Fibroblast of mammary gland (primary cell): Measurements from ENCODE around the gene NEDD4.
"Not testable (repeated sequence)": the region's sequence is repeated elsewhere in the genome, so short reads cannot be mapped to it uniquely, and the experiment has no call there.

Experiments
- DNase-seq: peaks from one replicate; pipeline ENCODE4 v3.0.0-alpha.2; 2010; ENCODE audit warnings: low read depth
- H3K4me3 ChIP-seq: 2 replicates; pipeline ENCODE4 v1.5.1; 2011; ENCODE audit warnings: low read depth, mild to moderate bottlenecking, low read length, moderate library complexity; ENCODE audit not compliant: control insufficient read depth
- CTCF ChIP-seq: conservative IDR thresholded peaks from 2 replicates; pipeline ENCODE4 v1.5.1; 2011; ENCODE audit warnings: low read depth, low read length, inconsistent platforms; ENCODE audit not compliant: control insufficient read depth, insufficient read depth

Gene NEDD4

DNA sequence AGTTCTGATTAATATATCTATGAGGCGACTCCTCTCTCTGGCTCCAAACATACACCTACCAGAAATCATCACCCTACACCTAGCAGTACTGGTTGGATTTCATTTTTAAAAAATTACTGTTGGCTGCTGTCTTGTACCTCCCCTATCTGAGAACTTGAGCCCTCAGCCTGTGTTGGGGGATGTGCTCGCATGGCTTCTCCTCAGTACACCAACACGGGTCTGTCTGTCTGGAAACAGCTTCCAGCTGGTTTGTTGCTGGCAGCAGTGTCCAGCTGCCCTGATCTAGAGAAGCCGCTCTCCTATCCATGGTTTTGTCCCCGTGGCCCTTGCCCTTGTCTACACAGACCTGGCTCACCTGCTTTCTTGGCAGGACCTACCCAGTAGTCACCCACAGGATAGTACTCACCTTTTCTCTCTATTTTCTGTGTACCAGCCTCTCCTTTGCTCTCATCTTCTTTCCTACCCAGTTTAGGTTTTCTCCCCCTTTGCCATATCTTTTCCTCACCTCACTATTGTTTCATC is 43.2 kb upstream of the NEDD4 start:
- DNase-seq: no peak
- TF ChIP-seq CTCF: no peak

DNA sequence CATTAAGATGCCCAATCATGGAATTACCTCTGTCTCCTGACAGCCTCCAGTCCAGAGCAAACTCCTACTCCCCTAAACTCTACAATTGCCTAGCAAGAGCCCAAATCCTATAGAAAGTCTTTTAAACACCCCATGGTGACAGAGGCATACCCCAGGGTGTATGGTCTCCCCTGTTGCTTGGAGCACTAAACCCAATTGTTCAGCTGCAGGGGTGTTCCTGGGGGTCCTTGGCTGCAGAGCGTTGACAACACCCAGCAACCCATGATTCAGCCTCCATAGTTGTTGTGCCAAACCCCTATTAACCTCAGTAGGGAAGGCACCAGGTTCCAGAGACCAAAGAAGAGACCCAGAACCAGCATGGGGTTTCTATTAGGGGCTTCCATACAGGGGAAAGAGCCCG is 41.8 kb upstream of the NEDD4 start:
- no peak for TF ChIP-seq CTCF
- no peak for DNase-seq
- no peak overlapping the region for H3K4me3 ChIP-seq

More for the DNA sequence above, 43.2 kb upstream of the NEDD4 start:
- no peak overlapping the region for H3K4me3 ChIP-seq

- DNase-seq: no peak
- no peak overlapping the region for H3K4me3 ChIP-seq
- TF ChIP-seq CTCF: no peak
Observed at GRCh38 chr15:56034514-56034913, 41.1 kb upstream of the NEDD4 start.

DNA sequence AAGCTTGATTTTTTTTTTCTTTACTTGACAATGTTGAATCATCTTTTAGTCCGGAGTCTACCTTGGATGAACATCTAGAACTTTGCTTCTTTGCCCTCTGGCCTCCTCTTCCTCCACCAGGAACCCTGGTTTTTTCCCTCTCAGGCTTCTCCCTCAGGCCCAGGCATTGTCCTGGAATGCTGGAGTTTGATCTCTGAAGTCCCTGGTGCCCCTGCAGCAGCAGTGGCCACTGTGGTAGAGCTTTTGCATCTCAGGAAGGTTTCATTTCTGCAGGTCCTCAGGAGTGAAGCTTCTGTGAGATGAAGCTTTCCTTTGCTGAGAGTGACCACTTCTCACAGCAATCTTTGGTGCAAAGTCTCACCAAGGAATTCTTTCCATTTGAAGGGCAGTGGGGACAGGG is 39.0 kb upstream of the NEDD4 start:
- no peak for DNase-seq
- no peak for TF ChIP-seq CTCF
- no peak overlapping the region for H3K4me3 ChIP-seq

DNA sequence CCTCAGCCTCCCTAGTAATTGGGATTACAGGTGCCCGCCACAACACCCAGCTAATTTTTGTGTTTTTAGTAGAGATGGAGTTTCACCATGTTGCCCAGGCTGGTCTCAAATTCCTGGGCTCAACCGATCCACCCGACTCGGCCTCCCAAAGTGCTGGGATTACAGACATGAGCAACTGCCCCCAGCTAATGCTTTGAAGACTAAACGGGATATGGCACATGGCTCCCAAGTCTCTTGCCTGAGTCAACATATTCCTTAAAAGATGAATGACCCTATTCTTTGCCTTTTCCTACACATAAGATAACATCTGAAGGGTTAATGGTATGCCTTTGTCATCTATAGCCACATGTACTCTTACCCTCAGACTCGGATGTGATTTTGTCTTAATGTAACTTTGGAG is 38.4 kb upstream of the NEDD4 start:
- no peak overlapping the region for H3K4me3 ChIP-seq
- DNase-seq: no peak
- TF ChIP-seq CTCF: no peak

- DNase-seq: no peak
- TF ChIP-seq CTCF: no peak
- no peak overlapping the region for H3K4me3 ChIP-seq
Observed at GRCh38 chr15:56031402-56031801, 38.0 kb upstream of the NEDD4 start.

GRCh38 chr15:56028430-56028829 is 35.0 kb upstream of the NEDD4 start:
- no peak for TF ChIP-seq CTCF
- no peak overlapping the region for H3K4me3 ChIP-seq
- no peak for DNase-seq

GRCh38 chr15:56023160-56023559 is 29.7 kb upstream of the NEDD4 start:
- DNase-seq, H3K4me3 ChIP-seq: not testable (repeated sequence)
